GM15510 (cell line): Measurements from ENCODE around the gene SF3B6.

Experiments
- POLR2A ChIP-seq: IDR thresholded peaks from 3 replicates; pipeline ENCODE4 v1.6.1; 2011; ENCODE audit warnings: borderline replicate concordance; ENCODE audit not compliant: insufficient read length; ENCODE audit errors: extremely low read depth

Gene SF3B6

GRCh38 chr2:24075915-24076848 lies at the start of gene SF3B6:
TSS of gene SF3B6 (minus strand) at chr2:24076326. CDS start at chr2:24076229, 97 bp downstream.
- peak; percentile 91 for TF ChIP-seq POLR2A

- TF ChIP-seq POLR2A: no peak
Measured at GRCh38 chr2:24123922-24124580, 47.9 kb upstream of the SF3B6 start.

GRCh38 chr2:24123195-24123921 lies 47.2 kb upstream of the SF3B6 start, which contains the start of the genes FAM228B and PFN4:
TSS of gene FAM228B (plus strand) at chr2:24123469. CDS start at chr2:24124362, 893 bp downstream.
TSS of gene PFN4 (minus strand) at chr2:24123334. CDS start at chr2:24122535, 799 bp downstream.
- peak; percentile 93 for TF ChIP-seq POLR2A

- no peak for TF ChIP-seq POLR2A
Measured at GRCh38 chr2:24122366-24123194, 46.5 kb upstream of the SF3B6 start.

GRCh38 chr2:24121469-24121868 lies 45.3 kb upstream of the SF3B6 start:
- no peak for TF ChIP-seq POLR2A

- no peak for TF ChIP-seq POLR2A
Measured at GRCh38 chr2:24121066-24121465, 44.9 kb upstream of the SF3B6 start.

- no peak for TF ChIP-seq POLR2A
Measured at GRCh38 chr2:24117902-24118301, 41.8 kb upstream of the SF3B6 start.

- TF ChIP-seq POLR2A: no peak
Measured at GRCh38 chr2:24115057-24115456, 38.9 kb upstream of the SF3B6 start.

- TF ChIP-seq POLR2A: no peak
Measured at GRCh38 chr2:24111407-24111901, 35.3 kb upstream of the SF3B6 start.

- no peak for TF ChIP-seq POLR2A
Measured at GRCh38 chr2:24110660-24111303, 34.7 kb upstream of the SF3B6 start.

GRCh38 chr2:24107336-24107735 lies 31.2 kb upstream of the SF3B6 start:
- no peak for TF ChIP-seq POLR2A

GRCh38 chr2:24106786-24107185 lies 30.7 kb upstream of the SF3B6 start:
- no peak for TF ChIP-seq POLR2A

GRCh38 chr2:24105816-24106215 lies 29.7 kb upstream of the SF3B6 start:
- TF ChIP-seq POLR2A: no peak
